HepG2 (cell line): ENCODE data around the gene EEPD1. TPM values are rescaled to one million over a fixed set of nuclear protein-coding genes. Genes with fewer than 3 reads are reported as not detected.
A peak's percentile ranks its signal among the peaks of the same experiment; 100 is the strongest.

Source experiments
- ATAC-seq: fragments of 200-7000 bp; cut with Tn5 transposase; 3 replicates; pipeline ENCODE4 v1.9.1; 2020; ENCODE audit warnings: mild to moderate bottlenecking, moderate library complexity
- Bru-seq: library from RNA; stranded (reverse); fragments of 400-500 nt; gene quantifications from one replicate; lab custom pipeline; 2021; lab: Mats Ljungman, UMichigan
- BruChase-seq, 2 experiments: library from RNA; stranded (reverse); fragments of 400-500 nt; gene quantifications; one replicate each; lab custom pipeline; 2021; lab: Mats Ljungman, UMichigan
- BruUV-seq: library from RNA; stranded (reverse); fragments of 400-500 nt; replicated peaks from 2 replicates; lab custom pipeline; 2021; lab: Mats Ljungman, UMichigan
- CTCF ChIA-PET: fragments of 300-600 bp; formaldehyde crosslinking; extraction: SDS; loops from one replicate; lab custom pipeline; 2021; ENCODE audit warnings: low total read pairs, inconsistent platforms, low intra/inter-chr PET ratio; lab: Yijun Ruan, JAX
- POLR2A ChIA-PET: fragments of 350-600 bp; sonication (Branson Sonifier 250); formaldehyde crosslinking; loops from one replicate; lab custom pipeline; 2020; ENCODE audit warnings: antibody characterized with exemption, inconsistent platforms; lab: Yijun Ruan, JAX
- DNase-seq: peaks from one replicate; pipeline ENCODE4 v3.0.0-alpha.2; 2015; ENCODE audit warnings: low spot score
- FAIRE-seq: peaks from 3 replicates; lab custom pipeline; 2011; peaks lifted over from hg19 to GRCh38; lab: Jason Lieb, UNC
- H2AFZ ChIP-seq: one replicate; pipeline ENCODE4 v1.6.1; 2011; ENCODE audit warnings: low read length, inconsistent platforms
- H3K27ac ChIP-seq: fragments of 300-600 bp; 3 replicates; pipeline ENCODE4 v1.8.0; 2011; ENCODE audit warnings: mixed run types, mild to moderate bottlenecking, mixed read lengths, low read length, inconsistent platforms; ENCODE audit not compliant: insufficient read depth; ENCODE audit errors: extremely low read length
- H3K27me3 ChIP-seq, 2 experiments: fragments of 200-600 bp in 1 of 2; 2 replicates in 1 of 2; 3 replicates in 1 of 2; pipeline versions ENCODE4 v1.6.0 to v1.8.0; 2011; ENCODE audit warnings: low read length in 2 of 2, mild to moderate bottlenecking in 2 of 2, moderate library complexity in 2 of 2, inconsistent platforms in 1 of 2; ENCODE audit not compliant: insufficient read depth in 2 of 2, control insufficient read depth in 1 of 2
- H3K36me3 ChIP-seq, 2 experiments: fragments of 200-600 bp in 1 of 2; replicated peaks in 1 of 2; 2 replicates in 1 of 2; 3 replicates in 1 of 2; pipeline versions ENCODE4 v1.5.1 to v1.8.0; 2011; ENCODE audit warnings: low read length in 2 of 2, inconsistent platforms in 1 of 2; ENCODE audit not compliant: insufficient read depth in 2 of 2, control insufficient read depth in 1 of 2
- H3K4me1 ChIP-seq: 2 replicates; pipeline ENCODE4 v1.5.1; 2012; ENCODE audit warnings: low read length, inconsistent platforms; ENCODE audit not compliant: insufficient read depth
- H3K4me2 ChIP-seq: 2 replicates; pipeline ENCODE4 v1.6.0; 2011; ENCODE audit warnings: low read depth, low read length, inconsistent platforms
- H3K4me3 ChIP-seq, 3 experiments: fragments of 200-600 bp in 1 of 3; sonication (generic), shearing (Covaris generic) in 1 of 3; replicated peaks in 1 of 3; 2 replicates each; pipeline ENCODE4 v1.5.1; 2011 to 2016; ENCODE audit warnings: low read length in 3 of 3, inconsistent platforms in 2 of 3, low read depth in 2 of 3, mild to moderate bottlenecking in 2 of 3, control low read depth in 1 of 3, mixed read lengths in 1 of 3; ENCODE audit not compliant: insufficient read depth in 1 of 3
- H3K79me2 ChIP-seq: one replicate; pipeline ENCODE4 v1.6.1; 2011; ENCODE audit warnings: low read length, inconsistent platforms; ENCODE audit not compliant: insufficient read depth
- H3K9ac ChIP-seq: 2 replicates; pipeline ENCODE4 v1.6.0; 2011; ENCODE audit warnings: mild to moderate bottlenecking, low read depth, low read length, inconsistent platforms; ENCODE audit not compliant: insufficient read depth
- H3K9me3 ChIP-seq: 2 replicates; pipeline ENCODE4 v1.5.1; 2012; ENCODE audit warnings: mild to moderate bottlenecking, low read length
- H4K20me1 ChIP-seq: 2 replicates; pipeline ENCODE4 v1.6.0; 2011; ENCODE audit warnings: inconsistent platforms, mild to moderate bottlenecking, low read length, moderate library complexity; ENCODE audit not compliant: insufficient read depth
- KAT2B ChIP-seq: fragments of 150-350 bp; IDR thresholded peaks from 2 replicates; pipeline ENCODE4 v1.6.1; 2014; ENCODE audit warnings: low read depth, low read length, borderline replicate concordance
- KMT2B ChIP-seq: IDR thresholded peaks from 2 replicates; pipeline ENCODE4 v1.6.1; 2016; ENCODE audit warnings: missing genetic modification reagents, missing compliant biosample characterization
- MAFG ChIP-seq: sonication (generic); formaldehyde crosslinking; IDR thresholded peaks from 2 replicates; pipeline ENCODE4 v1.5.1; 2020; ENCODE audit warnings: mild to moderate bottlenecking, missing genetic modification reagents
- MEIS1 ChIP-seq: sonication (generic); formaldehyde crosslinking; IDR thresholded peaks from 2 replicates; pipeline ENCODE4 v1.9.0; 2021; ENCODE audit warnings: mild to moderate bottlenecking, missing genetic modification reagents, moderate library complexity, borderline replicate concordance
- NRL ChIP-seq: sonication (generic); formaldehyde crosslinking; IDR thresholded peaks from 2 replicates; pipeline ENCODE4 v1.5.0; 2020; ENCODE audit warnings: missing genetic modification reagents, mild to moderate bottlenecking, moderate library complexity, borderline replicate concordance
- ZFYVE20 ChIP-seq: sonication (generic); formaldehyde crosslinking; IDR thresholded peaks from 2 replicates; pipeline ENCODE4 v1.8.0; 2023; ENCODE audit warnings: low read depth, mild to moderate bottlenecking, moderate library complexity, missing genetic modification reagents, borderline replicate concordance
- ZNF235 ChIP-seq: sonication (generic); formaldehyde crosslinking; IDR thresholded peaks from 2 replicates; pipeline ENCODE4 v1.8.1; 2023; ENCODE audit warnings: mild to moderate bottlenecking, missing genetic modification reagents, borderline replicate concordance
- ZNF432 ChIP-seq: sonication (generic); formaldehyde crosslinking; IDR thresholded peaks from 2 replicates; pipeline ENCODE4 v1.5.0; 2020; ENCODE audit warnings: missing genetic modification reagents, mild to moderate bottlenecking, borderline replicate concordance
- ZNF589 ChIP-seq: sonication (generic); formaldehyde crosslinking; conservative IDR thresholded peaks from 2 replicates; pipeline ENCODE4 v1.8.0; 2022; ENCODE audit warnings: mild to moderate bottlenecking, moderate library complexity, missing genetic modification reagents
- ZNF878 ChIP-seq: sonication (generic); formaldehyde crosslinking; IDR thresholded peaks from 2 replicates; pipeline ENCODE4 v1.8.1; 2023; ENCODE audit warnings: mild to moderate bottlenecking, missing genetic modification reagents, moderate library complexity
- WGBS: methylation state at CpG from one replicate; pipeline ENCODE4 v1.1.6; 2017; ENCODE audit warnings: low lambda C conversion rate; 5-methylcytosine and 5-hydroxymethylcytosine counted together
- in situ Hi-C: cut with HindIII; loops from 2 replicates; pipeline ENCODE4 v1.10.0; 2017; ENCODE audit warnings: low pct_unique_long_range_greater_than_20kb; ENCODE audit not compliant: extremely low pct_ligation_motif_present
- intact Hi-C: fragments of 100-400 bp; cut with micrococcal nuclease; formaldehyde crosslinking; loops from one replicate; pipeline ENCODE4 v1.10.0; 2022; ENCODE audit not compliant: unreplicated experiment
- long read RNA-seq, 2 experiments: library from RNA in 1 of 2; library from polyadenylated mRNA in 1 of 2; stranded (forward) in 1 of 2; unstranded in 1 of 2; transcript quantifications; one replicate each; pipeline ENCODE4 v2.0.0, GENCODE V29; 2019 to 2022
- polyA minus RNA-seq, 3 experiments: library from RNA; depleted of rRNA, polyadenylated mRNA; stranded (reverse); fragments of >200 nt; gene quantifications; 2 replicates each; pipeline ENCODE4 v1.2.3, GENCODE V29; 2011; ENCODE audit warnings: low replicate concordance in 1 of 3
- polyA plus RNA-seq, 8 experiments: library from polyadenylated mRNA; depleted of rRNA in 3 of 8; stranded (reverse) in 7 of 8; unstranded in 1 of 8; fragments of >200 nt; fragmentation: Illumina TruSeq in 4 of 8; extraction: Trizol in 4 of 8; gene quantifications; 2 replicates each; pipeline versions ENCODE4 v1.2.1 to v1.2.3, GENCODE V29; 2011 to 2016; ENCODE audit warnings: low read depth in 4 of 8, missing spikeins in 1 of 8, mixed read lengths in 1 of 8; ENCODE audit not compliant: insufficient read depth in 1 of 8
- total RNA-seq, 5 experiments: library from RNA; depleted of rRNA; stranded (reverse); fragments of >200 nt; fragmentation: Illumina TruSeq; extraction: Trizol; gene quantifications; 2 replicates each; pipeline ENCODE4 v1.2.3, GENCODE V29; 2016; ENCODE audit warnings: low read depth in 1 of 5
- TF ChIP-seq, protein P1 (sequence below): sonication (generic); formaldehyde crosslinking; IDR thresholded peaks from 2 replicates; pipeline ENCODE4 v1.4.0; 2020; ENCODE audit warnings: missing genetic modification reagents, borderline replicate concordance

EEPD1 gene
- 10.0 and 10.1 TPM in 2 replicates for total RNA-seq (2016; rRNA removed; fragmentation: Illumina TruSeq; extraction: Trizol)
- 2.6 and 4.1 TPM in 2 replicates for total RNA-seq (2016; cell fraction: cytosol; rRNA removed; fragmentation: Illumina TruSeq; extraction: Trizol; ENCODE audit: low read depth)
- total RNA-seq (2016; cell fraction: insoluble cytoplasmic fraction; rRNA removed; fragmentation: Illumina TruSeq; extraction: Trizol): 6.6 and 8.8 TPM in 2 replicates
- total RNA-seq (2016; cell fraction: membrane; rRNA removed; fragmentation: Illumina TruSeq; extraction: Trizol): 4.1 and 4.5 TPM in 2 replicates
- total RNA-seq (2016; cell fraction: nucleus; rRNA removed; fragmentation: Illumina TruSeq; extraction: Trizol): 8.1 and 10.7 TPM in 2 replicates
- polyA plus RNA-seq (2011; rRNA removed): 16.4 and 18.4 TPM in 2 replicates
- 13.7 and 15.2 TPM in 2 replicates for polyA plus RNA-seq (2011; cell fraction: cytosol; rRNA removed)
- polyA plus RNA-seq (2011; cell fraction: nucleus; rRNA removed): 36.9 and 55.6 TPM in 2 replicates
- 17.7 and 30.3 TPM in 2 replicates for polyA plus RNA-seq (2012)
- 1.3 and 1.6 TPM in 2 replicates for polyA plus RNA-seq (2016; cell fraction: cytosol; fragmentation: Illumina TruSeq; extraction: Trizol; ENCODE audit: low read depth)
- 9.2 and 12.3 TPM in 2 replicates for polyA plus RNA-seq (2016; cell fraction: insoluble cytoplasmic fraction; fragmentation: Illumina TruSeq; extraction: Trizol; ENCODE audit: low read depth)
- 2.9 and 3.7 TPM in 2 replicates for polyA plus RNA-seq (2016; cell fraction: membrane; fragmentation: Illumina TruSeq; extraction: Trizol; ENCODE audit: low read depth)
- 36.8 and 40.3 TPM in 2 replicates for polyA plus RNA-seq (2016; cell fraction: nucleus; fragmentation: Illumina TruSeq; extraction: Trizol; ENCODE audit: insufficient read depth, low read depth)
- 1.7 and 22.0 TPM in 2 replicates for polyA minus RNA-seq (2011; rRNA and poly(A)+ RNA removed; ENCODE audit: low replicate concordance)
- 6.0 and 8.7 TPM in 2 replicates for polyA minus RNA-seq (2011; cell fraction: cytosol; rRNA and poly(A)+ RNA removed)
- 31.8 and 34.1 TPM in 2 replicates for polyA minus RNA-seq (2011; cell fraction: nucleus; rRNA and poly(A)+ RNA removed)
- percentile 78 among the genes with signal in this experiment for Bru-seq, nascent RNA
- BruChase-seq, experiment 1, labeled RNA remaining after a 6-hour chase: percentile 76 among the genes with signal in this experiment
- BruChase-seq, experiment 2, labeled RNA remaining after a 2-hour chase: percentile 79 among the genes with signal in this experiment
- long read RNA-seq, experiment 1, full-length matches to known transcripts: 9 of 13 reads
- long read RNA-seq, experiment 1, partial matches to known transcripts: 3 of 13 reads
- long read RNA-seq, experiment 1, other reads (novel, unspliced or antisense): 1 of 13 reads
- long read RNA-seq, experiment 2, full-length matches to known transcripts: 20 of 28 reads
- long read RNA-seq, experiment 2, partial matches to known transcripts: 2 of 28 reads
- long read RNA-seq, experiment 2, other reads (novel, unspliced or antisense): 6 of 28 reads

DNA sequence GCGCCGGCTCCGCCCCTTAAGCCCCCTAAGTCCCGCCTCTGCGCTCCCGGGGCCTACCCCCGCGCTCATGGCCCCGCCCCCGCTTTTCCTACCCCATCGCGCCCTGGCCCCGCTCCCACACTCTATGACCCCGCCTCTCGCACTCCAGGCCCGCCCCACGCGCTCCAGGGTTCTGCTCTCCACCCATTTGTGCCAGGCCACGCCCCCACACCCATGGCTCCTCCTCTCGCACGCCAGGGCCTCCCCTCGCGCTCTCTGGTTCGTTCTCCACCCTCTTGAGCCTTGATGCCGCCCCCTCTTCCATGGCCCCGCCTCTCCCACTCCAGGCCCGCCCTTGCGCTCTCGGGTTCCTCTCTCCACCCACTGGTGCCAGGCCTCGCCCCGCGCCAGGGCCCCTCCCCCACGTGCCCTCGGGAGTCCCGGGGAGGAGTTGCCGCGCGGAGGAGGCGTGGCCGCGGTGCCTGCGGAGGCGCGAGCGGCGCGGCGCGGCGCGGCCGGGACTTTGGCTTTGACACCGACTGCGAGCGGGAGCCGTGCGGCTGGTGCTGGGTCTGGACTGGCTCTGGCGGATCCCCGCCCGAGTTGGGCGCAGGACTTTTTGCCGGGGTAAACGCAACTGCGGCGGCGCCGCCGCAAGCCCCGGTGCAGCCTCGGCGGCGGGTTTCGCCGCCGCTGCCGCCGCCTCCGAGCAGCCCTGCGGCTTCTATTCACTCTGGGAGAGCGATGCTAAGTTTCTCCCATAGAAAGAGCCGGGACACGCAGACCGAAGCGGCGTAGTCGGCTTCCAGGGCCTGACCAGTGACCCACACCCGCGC, at the start of gene EEPD1:
EEPD1 (plus strand) TSS at position 499 of the 815 bp plus-strand sequence. CDS start 1,071 bp downstream, outside the sequence.
- in situ Hi-C loops (loop anchor here (5.0 to 10.0 kb wide), 2 partner anchors 142 to 166 kb away; no protein-coding TSS in a partner anchor), intact Hi-C loops (loop anchor here (1.0 to 5.0 kb wide), 4 partner anchors 24 to 239 kb away; no protein-coding TSS in a partner anchor)
- Histone ChIP-seq H3K9me3 (peaks cover 8% of the 10 kb centered on the region), H3K4me2 (peak within 1 kb of the TSS; percentile 94), H3K27ac (peak within 1 kb of the TSS; percentile 82), H3K36me3 (no peaks in the 10 kb centered on the region), H3K9ac (peak within 1 kb of the TSS; percentile 84), H3K27me3 (0 out of 5 replicates have a peak, but pooled peaks cover 0 to 2% of the 10 kb centered on the region in 2 experiments), H3K4me1 (peaks cover 67% of the 10 kb centered on the region), H3K4me3 (peak within 1 kb of the TSS; percentile 82 to 91 (median 89)), H4K20me1 (peaks cover 12% of the 10 kb centered on the region), H2AFZ (no peak within 1 kb of the TSS), H3K79me2 (peaks cover 44% of the 10 kb centered on the region)
- DNase-seq (peak; percentile 96), FAIRE-seq (peak; percentile 87), ATAC-seq (peak; percentile 86)
- POLR2A ChIA-PET: interaction anchor here (0.6 kb wide), 1 partner anchor 11 kb away, joined by 3 read pairs; no protein-coding TSS in a partner anchor
- CTCF ChIA-PET: no interaction called here
- WGBS: under 1% methylated on average over 35 of the region's 88 CpGs
- no TSS peak for BruUV-seq
- TF ChIP-seq, protein P1, sequence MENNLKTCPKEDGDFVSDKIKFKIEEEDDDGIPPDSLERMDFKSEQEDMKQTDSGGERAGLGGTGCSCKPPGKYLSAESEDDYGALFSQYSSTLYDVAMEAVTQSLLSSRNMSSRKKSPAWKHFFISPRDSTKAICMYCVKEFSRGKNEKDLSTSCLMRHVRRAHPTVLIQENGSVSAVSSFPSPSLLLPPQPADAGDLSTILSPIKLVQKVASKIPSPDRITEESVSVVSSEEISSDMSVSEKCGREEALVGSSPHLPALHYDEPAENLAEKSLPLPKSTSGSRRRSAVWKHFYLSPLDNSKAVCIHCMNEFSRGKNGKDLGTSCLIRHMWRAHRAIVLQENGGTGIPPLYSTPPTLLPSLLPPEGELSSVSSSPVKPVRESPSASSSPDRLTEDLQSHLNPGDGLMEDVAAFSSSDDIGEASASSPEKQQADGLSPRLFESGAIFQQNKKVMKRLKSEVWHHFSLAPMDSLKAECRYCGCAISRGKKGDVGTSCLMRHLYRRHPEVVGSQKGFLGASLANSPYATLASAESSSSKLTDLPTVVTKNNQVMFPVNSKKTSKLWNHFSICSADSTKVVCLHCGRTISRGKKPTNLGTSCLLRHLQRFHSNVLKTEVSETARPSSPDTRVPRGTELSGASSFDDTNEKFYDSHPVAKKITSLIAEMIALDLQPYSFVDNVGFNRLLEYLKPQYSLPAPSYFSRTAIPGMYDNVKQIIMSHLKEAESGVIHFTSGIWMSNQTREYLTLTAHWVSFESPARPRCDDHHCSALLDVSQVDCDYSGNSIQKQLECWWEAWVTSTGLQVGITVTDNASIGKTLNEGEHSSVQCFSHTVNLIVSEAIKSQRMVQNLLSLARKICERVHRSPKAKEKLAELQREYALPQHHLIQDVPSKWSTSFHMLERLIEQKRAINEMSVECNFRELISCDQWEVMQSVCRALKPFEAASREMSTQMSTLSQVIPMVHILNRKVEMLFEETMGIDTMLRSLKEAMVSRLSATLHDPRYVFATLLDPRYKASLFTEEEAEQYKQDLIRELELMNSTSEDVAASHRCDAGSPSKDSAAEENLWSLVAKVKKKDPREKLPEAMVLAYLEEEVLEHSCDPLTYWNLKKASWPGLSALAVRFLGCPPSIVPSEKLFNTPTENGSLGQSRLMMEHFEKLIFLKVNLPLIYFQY: no peak
- TF ChIP-seq KMT2B (no peak; the same call in 1 of the 2 replicates), ZNF235 (CRISPR knock-in tag) (no peak), KAT2B (no peak), MEIS1 (CRISPR knock-in tag) (no peak), ZNF432 (CRISPR knock-in tag) (no peak), ZNF589 (CRISPR knock-in tag) (no peak; the same call in 1 of the 2 replicates), ZNF878 (no peak), ZFYVE20 (CRISPR knock-in tag) (no peak), MAFG (no peak), NRL (peak; percentile 18; the same call in 1 of the 2 replicates)
